Embryonic facial prominence (tissue), 1 donor: ENCODE data around the gene SLC38A8.

Experiments used
- DNase-seq: peaks from one replicate; pipeline ENCODE4 v3.0.0-alpha.2; 2016; ENCODE audit errors: extremely low spot score

SLC38A8 gene

GRCh38 chr16:83969771-83970429 is 72.7 kb downstream of the SLC38A8 start:
- no peak for DNase-seq

DNA sequence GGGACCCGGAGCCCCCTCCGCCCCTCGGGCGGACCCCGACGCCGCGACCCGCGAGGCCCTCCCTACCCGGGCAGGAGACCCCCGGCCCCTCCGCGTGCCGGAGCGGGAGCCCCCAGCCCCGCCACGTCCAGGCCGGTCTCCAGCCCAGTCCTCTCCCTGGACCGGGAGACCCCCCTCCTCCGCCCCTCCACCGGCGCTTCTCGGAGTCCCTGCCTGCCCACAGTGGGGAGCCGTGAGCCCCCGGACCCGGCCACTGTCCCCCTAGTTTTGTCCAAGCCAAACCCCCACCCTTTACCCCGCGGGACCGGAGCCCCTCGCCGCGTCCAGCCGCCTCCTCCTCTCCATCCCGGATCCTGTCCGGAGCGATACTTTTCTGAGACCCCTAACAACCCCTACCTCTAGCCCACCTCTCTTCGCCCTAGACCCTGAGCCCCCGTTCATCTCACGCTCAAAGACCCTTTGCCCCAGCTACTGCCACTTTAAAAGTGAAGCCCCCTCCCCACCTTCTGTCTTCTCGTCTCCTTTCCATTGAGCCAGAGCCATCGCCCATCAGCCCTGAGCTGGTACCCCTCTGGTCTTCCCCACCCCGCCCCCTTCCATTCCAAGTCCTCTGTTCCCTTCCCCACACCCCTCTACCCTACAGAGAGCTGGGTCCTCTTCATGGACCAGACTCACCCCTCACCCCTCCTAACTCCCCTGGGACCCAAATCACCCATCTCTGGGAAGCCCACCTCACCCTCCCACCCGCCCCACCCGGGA is 73.5 kb downstream of the SLC38A8 start:
- DNase-seq = no peak

- DNase-seq = no peak
These were observed 74.2 kb downstream of the SLC38A8 start for GRCh38 chr16:83968306-83968851.

- no peak for DNase-seq
These were observed 74.7 kb downstream of the SLC38A8 start, which contains the start of gene NECAB2 for GRCh38 chr16:83967838-83968305. NECAB2 (plus strand) TSS chr16:83968244; CDS start chr16:83968649, 405 bp downstream.

GRCh38 chr16:83967091-83967490 is 75.5 kb downstream of the SLC38A8 start:
- DNase-seq = no peak

DNA sequence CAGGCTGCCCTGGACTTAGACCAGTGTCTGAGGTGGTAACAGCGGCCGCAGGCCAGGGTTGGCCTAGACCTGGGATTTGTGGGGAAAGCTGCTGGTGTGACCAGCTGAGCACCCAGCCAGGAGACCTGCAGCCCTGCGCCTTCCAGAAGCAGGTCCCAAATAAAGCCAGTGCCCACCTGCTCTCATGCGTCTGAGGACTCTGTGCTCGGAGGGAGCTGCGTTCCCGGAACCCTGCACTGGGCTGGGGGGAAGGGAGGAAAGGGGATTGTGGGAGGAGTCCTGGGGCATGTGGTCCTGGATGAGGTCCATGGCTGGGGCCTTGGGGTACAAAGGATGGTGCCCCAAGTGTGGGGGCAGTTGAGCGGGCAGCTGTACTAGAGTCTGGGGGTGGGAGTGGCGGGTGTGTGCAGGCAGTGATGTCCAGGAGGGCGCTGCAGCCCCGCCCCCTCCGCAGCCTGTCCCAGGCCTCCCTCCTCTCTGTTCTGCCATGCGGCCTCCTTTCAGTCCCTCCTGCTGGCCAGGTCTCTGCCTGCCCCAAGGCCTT is 76.4 kb downstream of the SLC38A8 start:
- DNase-seq = no peak

- DNase-seq = no peak
These were observed 77.0 kb downstream of the SLC38A8 start for GRCh38 chr16:83965444-83966152.

GRCh38 chr16:83964684-83965443 is 77.7 kb downstream of the SLC38A8 start:
- no peak for DNase-seq

DNA sequence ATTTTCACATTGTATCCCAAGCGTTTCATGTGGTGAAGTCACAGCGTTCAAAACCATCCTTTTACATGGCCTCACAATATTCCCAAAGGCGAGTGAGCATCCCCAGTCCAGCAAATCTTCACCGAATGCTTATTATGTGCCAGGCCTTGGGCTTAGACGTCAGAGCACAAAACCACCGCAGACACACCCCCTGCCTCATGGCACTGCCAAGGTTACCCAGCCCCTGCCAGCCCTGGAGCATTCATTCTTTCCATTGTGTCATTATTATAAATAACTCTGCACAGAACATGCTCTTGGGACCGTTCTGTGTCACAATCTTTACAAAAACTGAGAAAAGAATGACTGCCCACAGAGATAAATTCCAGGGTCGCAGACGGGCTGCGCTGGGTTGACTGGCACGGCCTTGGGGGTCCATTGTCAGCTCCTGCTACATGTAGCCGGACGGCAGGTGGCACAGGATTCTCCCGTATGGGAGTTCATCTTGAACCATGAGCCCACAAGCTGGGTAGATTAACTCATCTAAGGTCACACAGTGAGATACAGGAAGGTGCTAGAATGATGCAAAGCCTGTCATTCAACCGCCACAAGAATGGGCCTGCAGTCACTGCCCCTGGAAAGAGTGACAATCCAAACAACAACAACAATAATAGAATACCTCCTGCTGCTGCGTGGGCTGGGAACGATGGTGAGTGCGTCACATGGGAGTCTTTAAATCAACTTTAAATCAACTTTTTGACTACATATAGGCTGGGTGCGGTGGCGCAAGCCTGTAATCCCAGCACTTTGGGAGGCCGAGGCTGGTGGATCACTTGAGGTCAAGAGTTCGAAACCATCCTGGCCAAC is 79.1 kb downstream of the SLC38A8 start:
- DNase-seq = no peak

DNA sequence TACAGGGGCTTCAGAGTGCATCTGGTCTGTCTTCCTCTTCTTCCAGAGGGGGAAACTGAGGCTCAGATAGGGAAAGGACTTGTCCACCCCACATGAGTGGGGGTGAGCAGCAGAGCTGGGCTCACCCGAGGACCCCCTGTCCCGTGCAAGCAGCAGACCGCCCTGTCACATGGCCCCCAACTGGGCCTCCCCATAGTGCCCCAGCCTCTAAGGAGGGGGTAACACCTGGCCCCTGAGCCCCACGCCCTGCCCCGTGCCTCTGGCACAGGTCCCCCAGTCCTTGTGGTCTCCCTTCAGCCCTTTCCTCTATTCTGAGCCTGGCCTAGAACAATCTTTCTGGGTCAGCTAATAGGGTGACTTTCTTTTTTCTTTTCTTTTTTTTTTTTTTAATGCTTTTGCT is 81.0 kb downstream of the SLC38A8 start:
- no peak for DNase-seq

- DNase-seq = no peak
These were observed 81.9 kb downstream of the SLC38A8 start for GRCh38 chr16:83960521-83961249.
